ENCODE results near the gene TBXA2R.
A peak's percentile ranks its signal among the peaks of the same experiment; 100 is the strongest.

The TBXA2R gene

GRCh38 chr19:3551792-3552095 is 54.9 kb downstream of the TBXA2R start:
- DNase-seq (ENCODE audit: low read depth, low spot score), result no peak

- no peak for DNase-seq (ENCODE audit: low read depth, low spot score)
Observed at GRCh38 chr19:3550947-3551791, 55.5 kb downstream of the TBXA2R start.

- DNase-seq (ENCODE audit: low read depth, low spot score), result no peak
Observed at GRCh38 chr19:3549816-3550215, 56.9 kb downstream of the TBXA2R start.

GRCh38 chr19:3548606-3549005 is 58.1 kb downstream of the TBXA2R start:
- no peak for DNase-seq (ENCODE audit: low read depth, low spot score)

GRCh38 chr19:3547767-3548282 is 58.9 kb downstream of the TBXA2R start:
- no peak for DNase-seq (ENCODE audit: low read depth, low spot score)

- no peak for DNase-seq (ENCODE audit: low read depth, low spot score)
Observed at GRCh38 chr19:3547301-3547731, 59.4 kb downstream of the TBXA2R start.

- no peak for DNase-seq (ENCODE audit: low read depth, low spot score)
Observed at GRCh38 chr19:3546119-3546518, 60.6 kb downstream of the TBXA2R start.

GRCh38 chr19:3545669-3546034 is 61.0 kb downstream of the TBXA2R start:
- DNase-seq (ENCODE audit: low read depth, low spot score), result no peak

GRCh38 chr19:3544742-3545668 is 61.7 kb downstream of the TBXA2R start:
- DNase-seq (ENCODE audit: low read depth, low spot score), result peak; percentile 56
